OCI-LY1 (cell line): Measurements from ENCODE around the gene TMCC1.

ENCODE experiments used
- H2AFZ ChIP-seq: fragments of 200-600 bp; sonication (generic), shearing (Covaris generic); 2 replicates; pipeline ENCODE4 v1.6.0; 2014; ENCODE audit warnings: antibody characterized with exemption, mild to moderate bottlenecking, low read length
- H3F3A ChIP-seq: fragments of 200-600 bp; sonication (generic), shearing (Covaris generic); 2 replicates; pipeline ENCODE4 v1.6.0; 2014; ENCODE audit warnings: mild to moderate bottlenecking, antibody characterized with exemption, low read length, moderate library complexity; ENCODE audit not compliant: insufficient read depth
- H3K27ac ChIP-seq: fragments of 200-600 bp; sonication (generic); 2 replicates; pipeline ENCODE4 v1.5.1; 2014; ENCODE audit warnings: low read length, mixed run types, mild to moderate bottlenecking, low read depth; ENCODE audit not compliant: poor library complexity, severe bottlenecking
- H3K27me3 ChIP-seq: fragments of 200-600 bp; sonication (generic); 2 replicates; pipeline ENCODE4 v1.6.0; 2014; ENCODE audit warnings: antibody characterized with exemption, mild to moderate bottlenecking, low read length, moderate library complexity; ENCODE audit not compliant: insufficient read depth
- H3K36me3 ChIP-seq: fragments of 200-600 bp; sonication (generic); 2 replicates; pipeline ENCODE4 v1.6.1; 2014; ENCODE audit warnings: mild to moderate bottlenecking, antibody characterized with exemption, low read length, moderate library complexity, mixed read lengths; ENCODE audit not compliant: insufficient read depth
- H3K4me1 ChIP-seq: fragments of 200-600 bp; sonication (generic); 2 replicates; pipeline ENCODE4 v1.5.1; 2014; ENCODE audit warnings: mild to moderate bottlenecking, low read length, moderate library complexity; ENCODE audit not compliant: insufficient read depth, severe bottlenecking
- H3K4me2 ChIP-seq: fragments of 200-600 bp; sonication (generic), shearing (Covaris generic); 2 replicates; pipeline ENCODE4 v1.6.1; 2014; ENCODE audit warnings: low read length
- H3K4me3 ChIP-seq: fragments of 200-600 bp; sonication (generic); 2 replicates; pipeline ENCODE4 v1.5.1; 2014; ENCODE audit warnings: low read length, low read depth, mild to moderate bottlenecking, mixed read lengths; ENCODE audit not compliant: poor library complexity, severe bottlenecking
- H3K79me2 ChIP-seq: fragments of 200-600 bp; shearing (Covaris generic); 2 replicates; pipeline ENCODE4 v1.6.1; 2016; ENCODE audit warnings: mixed run types, low read length, mixed read lengths; ENCODE audit not compliant: insufficient read depth
- H3K9ac ChIP-seq: fragments of 200-600 bp; sonication (generic), shearing (Covaris generic); 2 replicates; pipeline ENCODE4 v1.6.1; 2014; ENCODE audit warnings: mild to moderate bottlenecking, low read length, mixed read lengths
- H3K9me2 ChIP-seq: fragments of 200-600 bp; sonication (generic), shearing (Covaris generic); 2 replicates; pipeline ENCODE4 v1.6.1; 2014; ENCODE audit warnings: low read depth, mild to moderate bottlenecking, low read length, mixed read lengths
- H3K9me3 ChIP-seq: fragments of 200-600 bp; shearing (Covaris generic); 2 replicates; pipeline ENCODE4 v1.6.1; 2014; ENCODE audit warnings: low read length, mixed read lengths
- H4K20me1 ChIP-seq: fragments of 200-600 bp; sonication (generic), shearing (Covaris generic); 2 replicates; pipeline ENCODE4 v1.6.0; 2016; ENCODE audit warnings: mild to moderate bottlenecking, low read length; ENCODE audit not compliant: insufficient read depth
- EZH2 ChIP-seq: fragments of 200-600 bp; sonication (generic), shearing (Covaris generic); IDR thresholded peaks from 2 replicates; pipeline ENCODE4 v1.8.0; 2017; ENCODE audit warnings: borderline replicate concordance, mixed run types, mild to moderate bottlenecking, antibody characterized with exemption, low read length, moderate library complexity, mixed read lengths
- TF ChIP-seq, protein P1 (sequence below): fragments of 200-600 bp; sonication (generic), shearing (Covaris generic); IDR thresholded peaks from 2 replicates; pipeline ENCODE4 v1.5.1; 2017; ENCODE audit warnings: mild to moderate bottlenecking, antibody characterized with exemption, low read length, moderate library complexity, mixed read lengths

Gene TMCC1

DNA sequence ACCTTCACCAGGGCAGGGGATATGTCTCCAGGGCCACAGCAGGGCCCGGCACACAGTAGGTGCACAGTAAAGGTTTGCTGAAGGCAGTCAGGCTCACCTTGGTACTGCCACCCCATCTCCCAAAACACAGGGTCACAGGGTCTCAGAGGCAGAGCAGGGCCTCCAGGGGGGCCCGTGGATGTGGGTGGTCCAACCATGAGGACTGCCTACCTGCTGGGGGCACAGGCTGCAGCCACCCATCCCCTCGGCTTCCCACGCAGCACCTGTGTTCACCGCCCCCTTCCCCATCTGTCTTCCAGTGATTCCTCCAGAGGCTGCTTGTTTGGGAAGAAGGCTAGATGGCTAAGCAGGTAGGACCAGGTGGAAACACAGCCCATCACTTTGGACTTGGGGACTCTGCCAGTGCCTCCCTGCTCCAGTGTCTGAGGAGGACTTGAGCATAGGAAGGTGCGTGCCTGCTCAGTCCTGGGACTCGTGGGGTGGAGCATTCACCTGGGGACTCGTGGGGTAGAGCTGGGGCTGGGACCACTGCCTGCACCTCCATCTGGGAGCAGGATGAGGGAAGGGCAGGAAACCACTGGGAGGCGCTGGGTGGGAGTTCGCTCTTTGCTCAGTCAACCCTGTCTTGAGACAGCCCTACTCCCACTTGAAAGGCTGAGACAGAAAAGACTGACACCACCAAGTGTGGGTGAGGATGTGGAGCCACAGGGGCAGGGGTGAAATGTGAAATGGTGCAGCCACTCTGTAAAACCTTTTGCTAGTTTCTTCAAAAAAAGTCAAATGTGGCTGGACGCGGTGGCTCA lies 268.2 kb downstream of the TMCC1 start:
- Histone ChIP-seq H4K20me1 (no peaks in the 10 kb centered on the region), H3K4me2 (no peak overlapping the region), H3K27me3 (no peaks in the 10 kb centered on the region), H3F3A (no peaks in the 10 kb centered on the region), H3K36me3 (no peaks in the 10 kb centered on the region), H3K4me1 (peaks cover 23% of the 10 kb centered on the region), H2AFZ (no peak overlapping the region), H3K79me2 (no peaks in the 10 kb centered on the region), H3K4me3 (no peak overlapping the region), H3K9me3 (no peaks in the 10 kb centered on the region), H3K9ac (no peak overlapping the region), H3K9me2 (no peaks in the 10 kb centered on the region), H3K27ac (no peak overlapping the region)
- TF ChIP-seq, protein P1, sequence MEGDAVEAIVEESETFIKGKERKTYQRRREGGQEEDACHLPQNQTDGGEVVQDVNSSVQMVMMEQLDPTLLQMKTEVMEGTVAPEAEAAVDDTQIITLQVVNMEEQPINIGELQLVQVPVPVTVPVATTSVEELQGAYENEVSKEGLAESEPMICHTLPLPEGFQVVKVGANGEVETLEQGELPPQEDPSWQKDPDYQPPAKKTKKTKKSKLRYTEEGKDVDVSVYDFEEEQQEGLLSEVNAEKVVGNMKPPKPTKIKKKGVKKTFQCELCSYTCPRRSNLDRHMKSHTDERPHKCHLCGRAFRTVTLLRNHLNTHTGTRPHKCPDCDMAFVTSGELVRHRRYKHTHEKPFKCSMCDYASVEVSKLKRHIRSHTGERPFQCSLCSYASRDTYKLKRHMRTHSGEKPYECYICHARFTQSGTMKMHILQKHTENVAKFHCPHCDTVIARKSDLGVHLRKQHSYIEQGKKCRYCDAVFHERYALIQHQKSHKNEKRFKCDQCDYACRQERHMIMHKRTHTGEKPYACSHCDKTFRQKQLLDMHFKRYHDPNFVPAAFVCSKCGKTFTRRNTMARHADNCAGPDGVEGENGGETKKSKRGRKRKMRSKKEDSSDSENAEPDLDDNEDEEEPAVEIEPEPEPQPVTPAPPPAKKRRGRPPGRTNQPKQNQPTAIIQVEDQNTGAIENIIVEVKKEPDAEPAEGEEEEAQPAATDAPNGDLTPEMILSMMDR, result peak; percentile 19; the same call in 1 of the 2 replicates
- no peak for TF ChIP-seq EZH2

DNA sequence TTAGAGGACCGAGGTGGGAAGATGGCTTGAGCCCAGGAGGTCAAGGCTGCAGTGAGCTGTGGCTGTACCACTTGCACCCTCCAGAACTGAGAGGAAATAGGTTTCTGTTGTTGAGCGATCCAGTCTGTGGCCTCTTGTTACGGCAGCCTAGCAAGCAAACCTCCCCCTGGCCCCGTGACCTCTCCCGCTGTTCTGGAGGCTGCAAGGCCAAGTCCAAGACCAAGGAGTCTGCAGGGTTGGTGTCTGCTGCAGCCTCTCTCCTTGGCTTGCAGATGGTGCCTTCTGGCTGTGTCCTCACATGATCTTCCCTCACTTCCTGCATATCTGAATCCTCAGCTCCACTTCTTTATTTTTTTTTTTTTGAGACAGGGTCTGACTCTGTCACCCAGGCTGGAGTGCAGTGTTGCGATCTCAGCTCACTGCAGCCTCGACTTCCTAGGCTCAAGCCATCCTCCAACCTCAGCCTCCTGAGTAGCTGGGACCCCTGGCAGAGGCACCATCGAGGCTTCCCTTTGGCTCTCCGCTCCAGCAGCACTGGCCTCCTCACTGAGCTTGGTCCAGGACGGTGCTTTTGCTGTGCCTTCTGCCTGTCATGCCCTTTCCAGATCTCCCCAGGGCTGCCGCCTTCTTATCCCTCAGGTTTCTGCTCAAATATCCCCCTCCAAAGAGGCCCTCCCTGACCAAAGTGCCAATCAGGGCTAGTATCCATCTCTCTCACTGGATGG lies 269.0 kb downstream of the TMCC1 start:
- H4K20me1 ChIP-seq, result no peaks in the 10 kb centered on the region

DNA sequence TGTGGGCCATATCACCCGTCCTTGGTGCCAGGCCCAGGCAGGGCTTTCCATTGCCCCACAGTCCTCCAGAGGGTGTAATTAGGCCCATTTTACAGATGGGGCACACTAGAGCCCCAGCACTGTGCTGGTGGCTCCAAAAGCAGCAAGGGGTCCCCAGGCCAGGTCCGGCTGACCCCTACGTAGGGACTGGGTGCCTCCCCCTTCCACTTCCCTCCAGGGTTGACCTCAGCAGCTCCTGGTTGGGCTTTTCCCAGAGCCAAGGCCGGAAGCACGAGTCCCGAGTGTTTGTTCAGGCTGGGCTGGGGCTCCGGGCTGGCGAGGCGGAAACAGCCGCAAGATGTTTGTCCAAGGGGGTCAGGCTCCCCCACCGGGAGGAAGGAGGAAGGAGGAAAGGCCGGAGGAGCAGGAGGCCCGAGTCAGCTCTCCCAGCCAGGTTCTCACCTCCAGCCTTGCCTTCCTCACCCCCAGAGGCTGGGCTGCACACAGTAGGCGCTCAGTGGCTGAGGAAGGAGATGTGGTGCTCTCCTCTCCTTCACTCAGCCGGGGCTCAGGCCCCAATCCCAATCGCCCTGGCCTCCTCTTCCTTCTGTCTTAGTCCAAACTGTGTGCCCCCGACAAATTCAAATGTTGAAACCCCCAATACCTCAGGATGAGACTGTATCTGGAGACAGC lies 269.9 kb downstream of the TMCC1 start:
- no peak for TF ChIP-seq EZH2
- TF ChIP-seq, protein P1, result peak; percentile 14; the same call in 1 of the 2 replicates
- H2AFZ ChIP-seq, result no peak overlapping the region
- H3K9me2 ChIP-seq, result no peaks in the 10 kb centered on the region

More for the DNA sequence above, 269.0 kb downstream of the TMCC1 start:
- Histone ChIP-seq H3K36me3 (no peaks in the 10 kb centered on the region), H3K4me1 (peaks cover 23% of the 10 kb centered on the region), H3K4me3 (no peak overlapping the region), H3K27me3 (peaks cover 3% of the 10 kb centered on the region; the same call in 1 of the 2 replicates), H3K9me3 (no peaks in the 10 kb centered on the region), H3K79me2 (no peaks in the 10 kb centered on the region), H3F3A (no peaks in the 10 kb centered on the region), H2AFZ (no peak overlapping the region), H3K27ac (no peak overlapping the region), H3K9me2 (no peaks in the 10 kb centered on the region), H3K4me2 (no peak overlapping the region), H3K9ac (no peak overlapping the region)
- no peak for TF ChIP-seq EZH2
- TF ChIP-seq, protein P1, result no peak

More for the DNA sequence above, 269.9 kb downstream of the TMCC1 start:
- no peak overlapping the region for H3K9ac ChIP-seq
- H3K9me3 ChIP-seq, result no peaks in the 10 kb centered on the region
- peaks cover 23% of the 10 kb centered on the region for H3K4me1 ChIP-seq
- H3K4me3 ChIP-seq, result no peak overlapping the region
- peaks cover 10% of the 10 kb centered on the region; the same call in 1 of the 2 replicates for H3K27me3 ChIP-seq
- H3F3A ChIP-seq, result no peaks in the 10 kb centered on the region
- H4K20me1 ChIP-seq, result no peaks in the 10 kb centered on the region
- H3K79me2 ChIP-seq, result no peaks in the 10 kb centered on the region
- H3K36me3 ChIP-seq, result no peaks in the 10 kb centered on the region
- H3K27ac ChIP-seq, result no peak overlapping the region
- H3K4me2 ChIP-seq, result no peak overlapping the region
